ENCODE results near the gene PRRG4.
"Not testable (repeated sequence)": the region's sequence is repeated elsewhere in the genome, so short reads cannot be mapped to it uniquely, and the experiment has no call there.

Gene PRRG4

GRCh38 chr11:32885556-32885955 is 55.8 kb downstream of the PRRG4 start:
- no peak for DNase-seq (ENCODE audit: low read depth, low spot score)

GRCh38 chr11:32886180-32886579 is 56.5 kb downstream of the PRRG4 start:
- no peak for DNase-seq (ENCODE audit: low read depth, low spot score)

GRCh38 chr11:32887707-32888383 is 58.1 kb downstream of the PRRG4 start:
- not testable (repeated sequence) for DNase-seq (ENCODE audit: low read depth, low spot score)

- DNase-seq (ENCODE audit: low read depth, low spot score), result not testable (repeated sequence)
Measured at GRCh38 chr11:32888384-32888710, 58.6 kb downstream of the PRRG4 start.

GRCh38 chr11:32888805-32889204 is 59.1 kb downstream of the PRRG4 start:
- no peak for DNase-seq (ENCODE audit: low read depth, low spot score)

GRCh38 chr11:32890843-32891656 is 61.3 kb downstream of the PRRG4 start:
- DNase-seq (ENCODE audit: low read depth, low spot score), result no peak

GRCh38 chr11:32891657-32892354 is 62.1 kb downstream of the PRRG4 start:
- no peak for DNase-seq (ENCODE audit: low read depth, low spot score)

GRCh38 chr11:32892355-32893092 is 62.8 kb downstream of the PRRG4 start, which contains the start of gene QSER1:
Gene QSER1, plus strand, starts transcription at chr11:32892811. Its CDS starts 315 bp downstream, at chr11:32893126.
- DNase-seq (ENCODE audit: low read depth, low spot score), result peak; percentile 31

GRCh38 chr11:32893093-32893342 is 63.3 kb downstream of the PRRG4 start:
- DNase-seq (ENCODE audit: low read depth, low spot score), result no peak

GRCh38 chr11:32893343-32894148 is 63.8 kb downstream of the PRRG4 start:
- DNase-seq (ENCODE audit: low read depth, low spot score), result no peak

GRCh38 chr11:32894149-32894827 is 64.6 kb downstream of the PRRG4 start:
- DNase-seq (ENCODE audit: low read depth, low spot score), result no peak

GRCh38 chr11:32894921-32895320 is 65.2 kb downstream of the PRRG4 start:
- no peak for DNase-seq (ENCODE audit: low read depth, low spot score)

- DNase-seq (ENCODE audit: low read depth, low spot score), result no peak
Measured at GRCh38 chr11:32895471-32895870, 65.7 kb downstream of the PRRG4 start.

GRCh38 chr11:32897103-32897502 is 67.4 kb downstream of the PRRG4 start:
- no peak for DNase-seq (ENCODE audit: low read depth, low spot score)

- no peak for DNase-seq (ENCODE audit: low read depth, low spot score)
Measured at GRCh38 chr11:32899438-32899837, 69.7 kb downstream of the PRRG4 start.

- no peak for DNase-seq (ENCODE audit: low read depth, low spot score)
Measured at GRCh38 chr11:32902089-32902665, 72.5 kb downstream of the PRRG4 start.

- no peak for DNase-seq (ENCODE audit: low read depth, low spot score)
Measured at GRCh38 chr11:32905028-32905667, 75.4 kb downstream of the PRRG4 start.

Data from activated CD4-positive, CD25-positive, alpha-beta regulatory T cell treated with anti-CD3 and anti-CD28 coated beads, Interleukin-2, amount 50 U/mL, for 16 hours (primary cell).